ENCODE results near the gene DAGLA.

Gene DAGLA

DNA sequence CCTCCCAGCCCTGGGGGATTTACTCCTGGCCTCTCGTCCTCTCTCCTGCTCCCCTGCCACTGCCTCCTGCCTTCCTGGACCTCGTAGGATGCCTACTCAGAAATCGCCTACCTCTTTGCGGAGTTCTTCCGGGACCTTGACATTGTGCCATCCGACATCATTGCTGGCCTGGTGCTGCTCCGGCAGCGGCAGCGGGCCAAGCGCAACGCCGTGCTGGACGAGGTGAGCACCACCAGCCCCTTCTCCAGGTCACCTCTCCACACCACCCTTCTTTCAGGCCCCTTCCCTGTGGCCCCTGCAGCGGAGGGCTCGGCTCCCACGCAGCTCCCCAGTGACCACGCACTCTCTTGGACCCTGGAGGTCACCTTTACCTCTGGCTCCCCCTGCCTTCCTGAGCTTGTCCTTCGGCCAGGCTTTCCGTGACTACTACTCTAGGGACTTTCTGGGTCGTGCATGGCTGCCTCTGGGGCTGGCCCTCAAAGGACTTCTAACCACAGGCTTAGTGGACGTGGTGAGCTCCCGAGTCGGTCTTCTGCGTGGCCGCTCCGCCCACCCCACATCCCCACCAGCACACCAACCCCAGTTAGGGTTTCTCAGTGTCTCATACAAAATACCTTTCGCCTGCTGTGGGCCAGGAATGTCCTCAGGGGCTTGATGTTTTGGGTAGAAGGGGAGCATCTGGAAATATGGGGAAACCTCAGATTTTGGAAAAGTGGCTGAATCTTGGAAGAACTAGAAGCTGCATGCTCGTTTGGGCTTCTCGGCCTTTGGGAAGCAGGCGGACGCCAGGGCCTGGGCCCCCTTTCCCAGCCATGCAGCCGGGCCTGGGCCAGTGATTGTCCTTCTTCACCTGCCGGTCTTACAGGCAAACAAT, 48.1 kb downstream of the DAGLA start:
- H4K91ac ChIP-seq (ENCODE audit: low read depth, low read length, poor library complexity) = no peak overlapping the region
- peaks cover 5% of the 10 kb centered on the region for H3K79me1 ChIP-seq (ENCODE audit: low read depth, low read length)
- no CpG with 5 or more reads among the region's 33 CpGs for WGBS, 2 donors (ENCODE audit: extremely low coverage in 2 of 2, insufficient read length in 2 of 2, insufficient replicate concordance in 1 of 2)
- no peak overlapping the region for H3K4ac ChIP-seq (ENCODE audit: low read length)
- H3K4me2 ChIP-seq (ENCODE audit: insufficient read depth, low read length, poor library complexity, severe bottlenecking) = no peak overlapping the region
- no peak overlapping the region for H3K14ac ChIP-seq (ENCODE audit: low read length)
- H2BK5ac ChIP-seq (ENCODE audit: low read length) = no peak overlapping the region
- no peak overlapping the region for H2BK120ac ChIP-seq (ENCODE audit: low read depth, low read length)
- no peaks in the 10 kb centered on the region for H3K27me3 ChIP-seq (ENCODE audit: control insufficient read depth in 3 of 3, insufficient read depth in 3 of 3, low read depth in 1 of 3, low read length in 3 of 3)
- no peak overlapping the region for H4K8ac ChIP-seq (ENCODE audit: low read depth, low read length)
- peak overlapping the region; percentile 77 for H3K23ac ChIP-seq (ENCODE audit: low read depth, low read length, poor library complexity)
- no peak overlapping the region for H3K18ac ChIP-seq (ENCODE audit: low read length)
- no peak overlapping the region for H3K9ac ChIP-seq (ENCODE audit: low read depth, low read length, poor library complexity)
- no peak overlapping the region for H2BK15ac ChIP-seq (ENCODE audit: low read length)
- H3K27ac ChIP-seq (replicated peaks; ENCODE audit: low read length) = no peak overlapping the region
- no peak overlapping the region for H2AK5ac ChIP-seq (ENCODE audit: low read depth, low read length)
- H3K4me1 ChIP-seq (ENCODE audit: control insufficient read depth in 2 of 2, insufficient read depth in 1 of 2, low read depth in 1 of 2, low read length in 2 of 2) = no peaks in the 10 kb centered on the region
- no peak for DNase-seq (ENCODE audit: low spot score)
- no peak overlapping the region for H2AFZ ChIP-seq (ENCODE audit: low read length)
- no peak overlapping the region for H2BK12ac ChIP-seq (ENCODE audit: low read length)
- H3K4me3 ChIP-seq (ENCODE audit: low read length in 2 of 2) = peak overlapping the region in 1 of 2 donors; percentile 30
- H3K36me3 ChIP-seq (replicated peaks in 1 of 2; ENCODE audit: control insufficient read depth in 2 of 2, insufficient read depth in 2 of 2, low read length in 2 of 2) = peaks cover 24 to 65% of the 10 kb centered on the region in 2 donors
- H3K9me3 ChIP-seq (replicated peaks in 1 of 2; ENCODE audit: control insufficient read depth in 2 of 2, insufficient read depth in 1 of 2, low read depth in 1 of 2, low read length in 2 of 2) = no peaks in the 10 kb centered on the region

GRCh38 chr11:61728940-61729219, 48.7 kb downstream of the DAGLA start:
- no peak overlapping the region for H3K4me2 ChIP-seq (ENCODE audit: insufficient read depth, low read length, poor library complexity, severe bottlenecking)
- H3K14ac ChIP-seq (ENCODE audit: low read length) = no peak overlapping the region
- no peak overlapping the region for H2BK120ac ChIP-seq (ENCODE audit: low read depth, low read length)
- H3K9ac ChIP-seq (ENCODE audit: low read depth, low read length, poor library complexity) = no peak overlapping the region
- no peaks in the 10 kb centered on the region for H3K4me1 ChIP-seq (ENCODE audit: control insufficient read depth in 2 of 2, insufficient read depth in 1 of 2, low read depth in 1 of 2, low read length in 2 of 2)
- H3K27ac ChIP-seq (replicated peaks; ENCODE audit: low read length) = no peak overlapping the region
- no peak overlapping the region for H2AK5ac ChIP-seq (ENCODE audit: low read depth, low read length)
- H3K9me3 ChIP-seq (replicated peaks in 1 of 2; ENCODE audit: control insufficient read depth in 2 of 2, insufficient read depth in 1 of 2, low read depth in 1 of 2, low read length in 2 of 2) = no peaks in the 10 kb centered on the region
- no peak overlapping the region for H4K8ac ChIP-seq (ENCODE audit: low read depth, low read length)
- no peak overlapping the region for H3K23ac ChIP-seq (ENCODE audit: low read depth, low read length, poor library complexity)
- DNase-seq (ENCODE audit: low spot score) = no peak
- no peaks in the 10 kb centered on the region for H3K27me3 ChIP-seq (ENCODE audit: control insufficient read depth in 3 of 3, insufficient read depth in 3 of 3, low read depth in 1 of 3, low read length in 3 of 3)
- peaks cover 5% of the 10 kb centered on the region for H3K79me1 ChIP-seq (ENCODE audit: low read depth, low read length)
- no peak overlapping the region for H3K4me3 ChIP-seq (ENCODE audit: low read length in 2 of 2)
- H2AFZ ChIP-seq (ENCODE audit: low read length) = no peak overlapping the region
- peaks cover 21 to 59% of the 10 kb centered on the region in 2 donors for H3K36me3 ChIP-seq (replicated peaks in 1 of 2; ENCODE audit: control insufficient read depth in 2 of 2, insufficient read depth in 2 of 2, low read length in 2 of 2)
- no peak overlapping the region for H3K18ac ChIP-seq (ENCODE audit: low read length)
- no peak overlapping the region for H2BK12ac ChIP-seq (ENCODE audit: low read length)
- WGBS, 2 donors (ENCODE audit: extremely low coverage in 2 of 2, insufficient read length in 2 of 2, insufficient replicate concordance in 1 of 2) = no CpG with 5 or more reads among the region's 8 CpGs
- no peak overlapping the region for H2BK15ac ChIP-seq (ENCODE audit: low read length)
- no peak overlapping the region for H3K4ac ChIP-seq (ENCODE audit: low read length)
- no peak overlapping the region for H2BK5ac ChIP-seq (ENCODE audit: low read length)
- no peak overlapping the region for H4K91ac ChIP-seq (ENCODE audit: low read depth, low read length, poor library complexity)

GRCh38 chr11:61730240-61730994, 50.2 kb downstream of the DAGLA start:
- H3K4ac ChIP-seq (ENCODE audit: low read length) = no peak overlapping the region
- WGBS, 2 donors (ENCODE audit: extremely low coverage in 2 of 2, insufficient read length in 2 of 2, insufficient replicate concordance in 1 of 2) = no CpG with 5 or more reads among the region's 13 CpGs
- H3K18ac ChIP-seq (ENCODE audit: low read length) = no peak overlapping the region
- no peak overlapping the region for H2BK12ac ChIP-seq (ENCODE audit: low read length)
- no peak overlapping the region for H4K8ac ChIP-seq (ENCODE audit: low read depth, low read length)
- no peak overlapping the region for H3K23ac ChIP-seq (ENCODE audit: low read depth, low read length, poor library complexity)
- H2BK5ac ChIP-seq (ENCODE audit: low read length) = no peak overlapping the region
- H4K91ac ChIP-seq (ENCODE audit: low read depth, low read length, poor library complexity) = no peak overlapping the region
- H2BK120ac ChIP-seq (ENCODE audit: low read depth, low read length) = no peak overlapping the region
- no peak overlapping the region for H2AK5ac ChIP-seq (ENCODE audit: low read depth, low read length)
- H3K9me3 ChIP-seq (replicated peaks in 1 of 2; ENCODE audit: control insufficient read depth in 2 of 2, insufficient read depth in 1 of 2, low read depth in 1 of 2, low read length in 2 of 2) = no peaks in the 10 kb centered on the region
- H3K27me3 ChIP-seq (ENCODE audit: control insufficient read depth in 3 of 3, insufficient read depth in 3 of 3, low read depth in 1 of 3, low read length in 3 of 3) = no peaks in the 10 kb centered on the region
- no peak overlapping the region for H2BK15ac ChIP-seq (ENCODE audit: low read length)
- no peak overlapping the region for H3K27ac ChIP-seq (replicated peaks; ENCODE audit: low read length)
- no peak for DNase-seq (ENCODE audit: low spot score)
- no peak overlapping the region for H3K9ac ChIP-seq (ENCODE audit: low read depth, low read length, poor library complexity)
- no peak overlapping the region for H3K4me3 ChIP-seq (ENCODE audit: low read length in 2 of 2)
- H3K4me1 ChIP-seq (ENCODE audit: control insufficient read depth in 2 of 2, insufficient read depth in 1 of 2, low read depth in 1 of 2, low read length in 2 of 2) = no peaks in the 10 kb centered on the region
- H3K4me2 ChIP-seq (ENCODE audit: insufficient read depth, low read length, poor library complexity, severe bottlenecking) = no peak overlapping the region
- no peak overlapping the region for H3K14ac ChIP-seq (ENCODE audit: low read length)
- H3K79me1 ChIP-seq (ENCODE audit: low read depth, low read length) = peaks cover 7% of the 10 kb centered on the region
- H2AFZ ChIP-seq (ENCODE audit: low read length) = no peak overlapping the region
- H3K36me3 ChIP-seq (replicated peaks in 1 of 2; ENCODE audit: control insufficient read depth in 2 of 2, insufficient read depth in 2 of 2, low read length in 2 of 2) = peaks cover 22 to 54% of the 10 kb centered on the region in 2 donors

DNA sequence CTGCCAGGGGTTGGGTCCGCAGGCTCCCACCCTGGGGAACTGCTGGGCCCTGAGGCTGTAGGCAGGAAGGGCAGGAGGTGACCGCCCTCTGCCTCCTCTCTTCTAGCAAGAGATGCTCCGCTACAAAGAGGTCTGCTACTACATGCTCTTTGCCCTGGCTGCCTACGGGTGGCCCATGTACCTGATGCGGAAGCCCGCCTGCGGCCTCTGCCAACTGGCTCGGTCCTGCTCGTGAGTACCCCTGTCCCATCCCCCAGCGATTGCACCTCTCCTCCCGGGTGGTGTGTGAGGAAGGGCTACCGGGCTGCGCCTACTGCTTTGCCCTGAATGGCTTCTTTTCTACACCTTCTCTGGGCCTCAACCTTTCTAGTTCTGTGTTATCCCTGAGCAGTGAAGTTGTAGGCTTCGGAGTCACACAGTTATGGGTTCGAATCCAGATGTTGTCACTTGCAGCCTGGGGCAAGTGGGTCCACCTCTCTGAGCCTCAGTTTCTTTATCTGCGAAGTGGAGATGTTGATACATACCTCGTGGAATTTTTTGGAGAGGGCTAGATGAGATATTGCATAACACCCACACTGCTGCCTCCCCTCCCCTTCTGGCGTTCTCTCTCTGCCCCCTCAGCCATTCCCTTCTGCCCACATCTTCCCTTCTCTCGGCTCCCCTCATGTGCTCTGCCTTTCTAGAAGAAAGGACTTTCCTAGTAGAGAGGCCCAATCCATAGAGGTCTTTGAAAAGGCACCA, 51.2 kb downstream of the DAGLA start:
- no peak overlapping the region for H3K27ac ChIP-seq (replicated peaks; ENCODE audit: low read length)

More for the DNA sequence above, 51.2 kb downstream of the DAGLA start:
- WGBS, 2 donors (ENCODE audit: extremely low coverage in 2 of 2, insufficient read length in 2 of 2, insufficient replicate concordance in 1 of 2) = no CpG with 5 or more reads among the region's 19 CpGs
- H3K4me1 ChIP-seq (ENCODE audit: control insufficient read depth in 2 of 2, insufficient read depth in 1 of 2, low read depth in 1 of 2, low read length in 2 of 2) = no peaks in the 10 kb centered on the region
- no peak overlapping the region for H4K8ac ChIP-seq (ENCODE audit: low read depth, low read length)
- H3K4me3 ChIP-seq (ENCODE audit: low read length in 2 of 2) = no peak overlapping the region
- no peaks in the 10 kb centered on the region for H3K9me3 ChIP-seq (replicated peaks in 1 of 2; ENCODE audit: control insufficient read depth in 2 of 2, insufficient read depth in 1 of 2, low read depth in 1 of 2, low read length in 2 of 2)
- H3K14ac ChIP-seq (ENCODE audit: low read length) = no peak overlapping the region
- no peak overlapping the region for H2AFZ ChIP-seq (ENCODE audit: low read length)
- no peak overlapping the region for H3K4me2 ChIP-seq (ENCODE audit: insufficient read depth, low read length, poor library complexity, severe bottlenecking)
- H4K91ac ChIP-seq (ENCODE audit: low read depth, low read length, poor library complexity) = no peak overlapping the region
- no peak overlapping the region for H2BK120ac ChIP-seq (ENCODE audit: low read depth, low read length)
- peaks cover 26 to 54% of the 10 kb centered on the region in 2 donors for H3K36me3 ChIP-seq (replicated peaks in 1 of 2; ENCODE audit: control insufficient read depth in 2 of 2, insufficient read depth in 2 of 2, low read length in 2 of 2)
- H2BK12ac ChIP-seq (ENCODE audit: low read length) = no peak overlapping the region
- H3K9ac ChIP-seq (ENCODE audit: low read depth, low read length, poor library complexity) = no peak overlapping the region
- no peak overlapping the region for H3K18ac ChIP-seq (ENCODE audit: low read length)
- no peak overlapping the region for H2BK5ac ChIP-seq (ENCODE audit: low read length)
- no peaks in the 10 kb centered on the region for H3K27me3 ChIP-seq (ENCODE audit: control insufficient read depth in 3 of 3, insufficient read depth in 3 of 3, low read depth in 1 of 3, low read length in 3 of 3)
- H3K79me1 ChIP-seq (ENCODE audit: low read depth, low read length) = peaks cover 4% of the 10 kb centered on the region
- H3K23ac ChIP-seq (ENCODE audit: low read depth, low read length, poor library complexity) = no peak overlapping the region
- no peak overlapping the region for H2BK15ac ChIP-seq (ENCODE audit: low read length)
- no peak overlapping the region for H3K4ac ChIP-seq (ENCODE audit: low read length)
- H2AK5ac ChIP-seq (ENCODE audit: low read depth, low read length) = no peak overlapping the region
- DNase-seq (ENCODE audit: low spot score) = no peak

All from neuronal stem cell (in vitro differentiated cells).